MM.1S (cell line): Measurements from ENCODE around the gene COL5A1.

Source experiments
- EZH2 ChIP-seq: fragments of 300-600 bp; sonication (generic); optimal IDR thresholded peaks from 2 replicates; pipeline ENCODE3; 2017; ENCODE audit warnings: low read depth, mild to moderate bottlenecking, antibody characterized with exemption, low read length, mixed read lengths
- EZH2phosphoT487 ChIP-seq: fragments of 300-600 bp; sonication (generic); IDR thresholded peaks from 2 replicates; pipeline ENCODE4 v1.6.1; 2018; ENCODE audit warnings: antibody characterized with exemption, low read length
- TF ChIP-seq, protein P1 (sequence below): fragments of 300-600 bp; sonication (generic); IDR thresholded peaks from 2 replicates; pipeline ENCODE4 v1.5.1; 2016; ENCODE audit warnings: antibody characterized with exemption, low read length, mixed read lengths

- TF ChIP-seq, protein P1, sequence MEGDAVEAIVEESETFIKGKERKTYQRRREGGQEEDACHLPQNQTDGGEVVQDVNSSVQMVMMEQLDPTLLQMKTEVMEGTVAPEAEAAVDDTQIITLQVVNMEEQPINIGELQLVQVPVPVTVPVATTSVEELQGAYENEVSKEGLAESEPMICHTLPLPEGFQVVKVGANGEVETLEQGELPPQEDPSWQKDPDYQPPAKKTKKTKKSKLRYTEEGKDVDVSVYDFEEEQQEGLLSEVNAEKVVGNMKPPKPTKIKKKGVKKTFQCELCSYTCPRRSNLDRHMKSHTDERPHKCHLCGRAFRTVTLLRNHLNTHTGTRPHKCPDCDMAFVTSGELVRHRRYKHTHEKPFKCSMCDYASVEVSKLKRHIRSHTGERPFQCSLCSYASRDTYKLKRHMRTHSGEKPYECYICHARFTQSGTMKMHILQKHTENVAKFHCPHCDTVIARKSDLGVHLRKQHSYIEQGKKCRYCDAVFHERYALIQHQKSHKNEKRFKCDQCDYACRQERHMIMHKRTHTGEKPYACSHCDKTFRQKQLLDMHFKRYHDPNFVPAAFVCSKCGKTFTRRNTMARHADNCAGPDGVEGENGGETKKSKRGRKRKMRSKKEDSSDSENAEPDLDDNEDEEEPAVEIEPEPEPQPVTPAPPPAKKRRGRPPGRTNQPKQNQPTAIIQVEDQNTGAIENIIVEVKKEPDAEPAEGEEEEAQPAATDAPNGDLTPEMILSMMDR: no peak
- TF ChIP-seq EZH2 (no peak), EZH2phosphoT487 (no peak)
Measured at GRCh38 chr9:134614256-134614655, 27.3 kb upstream of the COL5A1 start.
